MV-4-11 (cell line): ENCODE data around the gene ROR2.

Experiments
- DNase-seq: peaks from one replicate; lab custom pipeline; 2025; lab: John Stamatoyannopoulos, UW

The ROR2 gene

GRCh38 chr9:91817493-91818224 lies 132.4 kb downstream of the ROR2 start:
- no peak for DNase-seq

- no peak for DNase-seq
These were observed 132.9 kb downstream of the ROR2 start for GRCh38 chr9:91817106-91817492.

- no peak for DNase-seq
These were observed 133.7 kb downstream of the ROR2 start for GRCh38 chr9:91816356-91816755.

- DNase-seq, result no peak
These were observed 134.1 kb downstream of the ROR2 start for GRCh38 chr9:91815896-91816295.

- no peak for DNase-seq
These were observed 135.3 kb downstream of the ROR2 start for GRCh38 chr9:91814753-91815152.

- no peak for DNase-seq
These were observed 135.8 kb downstream of the ROR2 start for GRCh38 chr9:91814201-91814600.

GRCh38 chr9:91813176-91813795 lies 136.7 kb downstream of the ROR2 start:
- no peak for DNase-seq

GRCh38 chr9:91812191-91812590 lies 137.8 kb downstream of the ROR2 start:
- DNase-seq, result no peak

GRCh38 chr9:91811024-91811909 lies 138.8 kb downstream of the ROR2 start:
- DNase-seq, result no peak

- DNase-seq, result no peak
These were observed 139.6 kb downstream of the ROR2 start for GRCh38 chr9:91810286-91810905.

- no peak for DNase-seq
These were observed 140.3 kb downstream of the ROR2 start for GRCh38 chr9:91809581-91810285.

GRCh38 chr9:91807643-91808246 lies 142.3 kb downstream of the ROR2 start:
- DNase-seq, result peak; percentile 17

- no peak for DNase-seq
These were observed 145.0 kb downstream of the ROR2 start for GRCh38 chr9:91805031-91805430.

- DNase-seq, result no peak
These were observed 145.9 kb downstream of the ROR2 start for GRCh38 chr9:91803970-91804752.

- DNase-seq, result no peak
These were observed 146.7 kb downstream of the ROR2 start for GRCh38 chr9:91803151-91803940.

- no peak for DNase-seq
These were observed 147.6 kb downstream of the ROR2 start for GRCh38 chr9:91802391-91802790.

- DNase-seq, result no peak
These were observed 149.5 kb downstream of the ROR2 start for GRCh38 chr9:91800473-91801030.

- DNase-seq, result no peak
These were observed 150.8 kb downstream of the ROR2 start for GRCh38 chr9:91799113-91799744.
